A673 (cell line): Measurements from ENCODE around the gene ZFAND2A. TPM values are rescaled to one million over a fixed set of nuclear protein-coding genes. Genes with fewer than 3 reads are reported as not detected.

Experiments
- BruUV-seq: library from RNA; stranded (reverse); fragments of 400-500 nt; replicated peaks from 2 replicates; lab custom pipeline; 2021; lab: Mats Ljungman, UMichigan
- CTCF ChIA-PET: fragments of 300-600 bp; sonication (Branson Sonifier 250); formaldehyde crosslinking; loops from one replicate; lab custom pipeline; 2022; ENCODE audit warnings: antibody characterized with exemption; lab: Charles Lee
- POLR2A ChIA-PET: fragments of 300-600 bp; sonication (Branson Sonifier 250); formaldehyde crosslinking; loops from one replicate; lab custom pipeline; 2022; ENCODE audit warnings: antibody characterized with exemption; ENCODE audit not compliant: low non-redundant PET; lab: Charles Lee
- DNase-seq: peaks from one replicate; pipeline ENCODE4 v3.0.0-alpha.2; 2015; ENCODE audit warnings: low spot score
- H3K27ac ChIP-seq: fragments of 200-600 bp; sonication (generic); 2 replicates; pipeline ENCODE4 v1.5.1; 2016; ENCODE audit warnings: mixed run types, low read depth, mild to moderate bottlenecking, mixed read lengths, antibody characterized with exemption, low read length; ENCODE audit not compliant: poor library complexity, severe bottlenecking
- H3K27me3 ChIP-seq: fragments of 200-600 bp; sonication (generic); replicated peaks from 2 replicates; pipeline ENCODE4 v1.6.1; 2017; ENCODE audit warnings: mixed run types, low read depth, mild to moderate bottlenecking, mixed read lengths, antibody characterized with exemption, low read length; ENCODE audit not compliant: insufficient read depth, poor library complexity
- H3K36me3 ChIP-seq: fragments of 200-600 bp; sonication (generic); 2 replicates; pipeline ENCODE4 v1.6.1; 2016; ENCODE audit warnings: mixed run types, mild to moderate bottlenecking, mixed read lengths, antibody characterized with exemption, low read length; ENCODE audit not compliant: insufficient read depth, poor library complexity, severe bottlenecking
- H3K4me1 ChIP-seq: fragments of 200-600 bp; sonication (generic); 2 replicates; pipeline ENCODE4 v1.6.1; 2017; ENCODE audit warnings: mixed run types, mild to moderate bottlenecking, mixed read lengths, antibody characterized with exemption, low read length; ENCODE audit not compliant: insufficient read depth, poor library complexity, severe bottlenecking
- H3K4me3 ChIP-seq: fragments of 200-600 bp; sonication (generic); 2 replicates; pipeline ENCODE4 v1.5.1; 2016; ENCODE audit warnings: low read depth, mixed run types, mild to moderate bottlenecking, mixed read lengths, low read length; ENCODE audit not compliant: poor library complexity, severe bottlenecking
- H3K9me3 ChIP-seq: fragments of 200-600 bp; sonication (generic); 2 replicates; pipeline ENCODE4 v1.6.1; 2016; ENCODE audit warnings: mixed run types, low read depth, mild to moderate bottlenecking, mixed read lengths, antibody characterized with exemption, low read length; ENCODE audit not compliant: poor library complexity, severe bottlenecking
- EZH2 ChIP-seq: fragments of 200-600 bp; sonication (generic); IDR thresholded peaks from 2 replicates; pipeline ENCODE4 v1.6.1; 2017; ENCODE audit warnings: borderline replicate concordance, low read depth, mild to moderate bottlenecking, mixed read lengths, antibody characterized with exemption, low read length; ENCODE audit not compliant: poor library complexity, severe bottlenecking
- intact Hi-C: fragments of 100-400 bp; cut with micrococcal nuclease; formaldehyde crosslinking; loops from one replicate; pipeline ENCODE4 v1.10.0; 2022; ENCODE audit not compliant: unreplicated experiment
- total RNA-seq: library from RNA; stranded (reverse); gene quantifications from 2 replicates; pipeline ENCODE4 v1.2.3, GENCODE V29; 2021
- TF ChIP-seq, protein P1 (sequence below): fragments of 300-800, 200-600 bp; sonication (generic); conservative IDR thresholded peaks from 2 replicates; pipeline ENCODE4 v1.5.1; 2017; ENCODE audit warnings: low read depth, mild to moderate bottlenecking, antibody characterized with exemption, low read length, moderate library complexity, mixed read lengths

ZFAND2A gene
- total RNA-seq, 1 experiment from 2014 or later: 27.4 TPM

- intact Hi-C loops: no loop called here
- Histone ChIP-seq H3K27me3 (no peaks in the 10 kb centered on the region), H3K27ac (peak overlapping the region; percentile 68), H3K4me1 (no peaks in the 10 kb centered on the region), H3K9me3 (no peaks in the 10 kb centered on the region), H3K4me3 (peak overlapping the region; percentile 71), H3K36me3 (no peaks in the 10 kb centered on the region)
- TF ChIP-seq EZH2: no peak
- TF ChIP-seq, protein P1, sequence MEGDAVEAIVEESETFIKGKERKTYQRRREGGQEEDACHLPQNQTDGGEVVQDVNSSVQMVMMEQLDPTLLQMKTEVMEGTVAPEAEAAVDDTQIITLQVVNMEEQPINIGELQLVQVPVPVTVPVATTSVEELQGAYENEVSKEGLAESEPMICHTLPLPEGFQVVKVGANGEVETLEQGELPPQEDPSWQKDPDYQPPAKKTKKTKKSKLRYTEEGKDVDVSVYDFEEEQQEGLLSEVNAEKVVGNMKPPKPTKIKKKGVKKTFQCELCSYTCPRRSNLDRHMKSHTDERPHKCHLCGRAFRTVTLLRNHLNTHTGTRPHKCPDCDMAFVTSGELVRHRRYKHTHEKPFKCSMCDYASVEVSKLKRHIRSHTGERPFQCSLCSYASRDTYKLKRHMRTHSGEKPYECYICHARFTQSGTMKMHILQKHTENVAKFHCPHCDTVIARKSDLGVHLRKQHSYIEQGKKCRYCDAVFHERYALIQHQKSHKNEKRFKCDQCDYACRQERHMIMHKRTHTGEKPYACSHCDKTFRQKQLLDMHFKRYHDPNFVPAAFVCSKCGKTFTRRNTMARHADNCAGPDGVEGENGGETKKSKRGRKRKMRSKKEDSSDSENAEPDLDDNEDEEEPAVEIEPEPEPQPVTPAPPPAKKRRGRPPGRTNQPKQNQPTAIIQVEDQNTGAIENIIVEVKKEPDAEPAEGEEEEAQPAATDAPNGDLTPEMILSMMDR: no peak
- CTCF ChIA-PET: no interaction called here
- TSS peak; percentile 68 for BruUV-seq
- DNase-seq: peak; percentile 49
- POLR2A ChIA-PET: interaction anchor here (0.6 kb wide), 2 partner anchors 110 to 930 kb away, joined by 3 read pairs; no protein-coding TSS in a partner anchor
These were observed 23.0 kb downstream of the ZFAND2A start for GRCh38 chr7:1136841-1137516.

- CTCF ChIA-PET: no interaction called here
These were observed 25.0 kb downstream of the ZFAND2A start for GRCh38 chr7:1134951-1135350.

DNA sequence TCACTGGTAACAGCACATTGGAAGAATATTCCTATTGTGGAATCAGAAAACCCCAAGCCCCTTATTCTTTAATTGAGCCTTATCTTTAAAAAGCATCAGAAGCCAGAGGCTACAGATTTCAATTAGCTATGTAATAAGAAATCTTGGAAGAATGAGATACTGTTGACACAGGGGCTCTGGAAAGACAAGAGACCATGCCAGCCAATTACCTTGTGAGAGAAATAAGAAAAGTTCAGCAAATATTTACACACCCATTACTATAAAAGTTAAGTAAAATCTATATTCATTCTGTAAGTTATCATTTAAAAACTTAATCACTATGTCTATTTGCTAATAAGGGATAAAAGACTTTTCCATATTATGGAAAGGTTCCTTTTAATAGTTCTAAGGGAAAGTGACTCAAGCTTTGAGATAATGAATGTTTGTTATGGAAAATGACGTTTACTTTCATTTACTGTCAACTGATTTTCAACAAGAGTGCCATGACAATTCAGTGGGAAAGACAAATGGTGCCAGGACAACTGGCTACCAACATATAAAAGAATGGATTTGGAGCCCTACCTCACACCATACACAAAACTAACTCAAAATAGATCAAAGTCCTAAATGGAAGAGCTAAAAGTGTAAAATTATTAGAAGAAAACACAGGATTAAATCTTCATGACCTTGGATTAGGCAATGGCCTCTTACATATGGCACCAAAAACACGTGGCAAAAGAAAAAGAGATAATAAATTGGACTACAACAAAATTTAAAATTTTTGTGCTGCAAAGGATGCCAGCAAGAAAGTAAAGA, 28.3 kb downstream of the ZFAND2A start:
- Histone ChIP-seq H3K27me3 (no peaks in the 10 kb centered on the region), H3K4me3 (no peak overlapping the region), H3K27ac (no peak overlapping the region), H3K36me3 (no peaks in the 10 kb centered on the region), H3K4me1 (no peaks in the 10 kb centered on the region), H3K9me3 (no peaks in the 10 kb centered on the region)
- ChIA-PET CTCF (interaction anchor here (0.7 kb wide), 1 partner anchor 58 kb away, joined by 9 read pairs; no protein-coding TSS in a partner anchor), POLR2A (no interaction called here)
- intact Hi-C loops: no loop called here
- TF ChIP-seq EZH2: no peak
- TF ChIP-seq, protein P1: no peak
- BruUV-seq: no TSS peak
- no peak for DNase-seq

More at GRCh38 chr7:1134951-1135350, 25.0 kb downstream of the ZFAND2A start:
- intact Hi-C loops: no loop called here
- Histone ChIP-seq H3K4me3 (no peak overlapping the region), H3K4me1 (no peaks in the 10 kb centered on the region), H3K36me3 (no peaks in the 10 kb centered on the region), H3K27ac (no peak overlapping the region), H3K27me3 (no peaks in the 10 kb centered on the region), H3K9me3 (no peaks in the 10 kb centered on the region)
- no peak for TF ChIP-seq EZH2
- TF ChIP-seq, protein P1: no peak
- POLR2A ChIA-PET: no interaction called here
- no peak for DNase-seq
- BruUV-seq: no TSS peak
